ENCODE measurements around the gene TRAPPC1.

DNA sequence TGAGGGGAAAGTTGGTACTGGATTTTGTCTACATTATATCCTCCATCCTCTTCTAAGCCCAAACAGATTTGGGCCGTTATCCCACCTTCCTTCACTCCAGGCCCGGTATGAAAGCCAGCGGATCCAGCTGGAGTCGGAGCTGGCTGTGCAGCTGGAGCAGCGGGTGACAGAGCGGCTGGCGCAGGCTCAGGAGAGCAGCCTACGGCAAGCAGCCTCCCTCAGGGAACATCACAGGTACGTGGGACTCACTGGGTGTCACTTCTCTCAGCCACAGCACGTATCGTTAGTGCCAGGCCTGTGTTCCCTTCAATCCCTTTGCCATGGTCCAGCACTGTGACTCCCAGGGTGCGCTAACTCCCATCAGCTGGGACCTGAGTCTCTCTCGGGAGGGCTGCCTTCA, 11.5 kb upstream of the TRAPPC1 start:
- no peak for TF ChIP-seq POLR2AphosphoS5 (IDR thresholded peaks at IDR 0.05)
- no peak for TF ChIP-seq CTCF (IDR thresholded peaks at IDR 0.05 in 8 of 11, conservative IDR thresholded peaks at IDR 0.05 in 3 of 11)
- TF ChIP-seq POLR2A (IDR thresholded peaks at IDR 0.05) = no peak

Data from spleen (tissue), 7 donors.